Suprapubic skin (tissue), 4 donors: Measurements from ENCODE around the gene EFCAB6. TPM values are rescaled to one million over a fixed set of nuclear protein-coding genes. Genes with fewer than 3 reads are reported as not detected.

Experiments
- DNase-seq, 2 donors: peaks; one replicate each; pipeline ENCODE4 v3.0.0-alpha.2; 2019; ENCODE audit warnings: low spot score in 2 of 2
- H3K27ac ChIP-seq: fragments of 200-600 bp; sonication (generic); one replicate; pipeline ENCODE4 v1.5.1; 2019
- H3K27me3 ChIP-seq: fragments of 200-600 bp; sonication (generic); one replicate; pipeline ENCODE4 v1.5.1; 2019
- H3K36me3 ChIP-seq: fragments of 200-600 bp; sonication (generic); one replicate; pipeline ENCODE4 v1.5.1; 2019
- H3K4me1 ChIP-seq: fragments of 200-600 bp; sonication (generic); one replicate; pipeline ENCODE4 v1.5.1; 2019
- H3K4me3 ChIP-seq: fragments of 200-600 bp; sonication (generic); one replicate; pipeline ENCODE4 v1.5.1; 2019; ENCODE audit warnings: mild to moderate bottlenecking
- H3K9me3 ChIP-seq: fragments of 200-600 bp; sonication (generic); one replicate; pipeline ENCODE4 v1.5.1; 2019
- EP300 ChIP-seq: sonication (generic); formaldehyde crosslinking; IDR thresholded peaks from one replicate; pipeline ENCODE4 v1.6.1; 2017; ENCODE audit warnings: antibody characterized with exemption
- POLR2A ChIP-seq, 2 donors: fragments of 450-650 bp; IDR thresholded peaks; one replicate each; pipeline ENCODE4 v1.6.1; 2017; ENCODE audit warnings: antibody characterized with exemption in 2 of 2, mild to moderate bottlenecking in 2 of 2, moderate library complexity in 2 of 2
- POLR2AphosphoS5 ChIP-seq, 3 donors: sonication (generic); formaldehyde crosslinking; IDR thresholded peaks; one replicate each; pipeline ENCODE4 v1.6.1; 2017; ENCODE audit warnings: antibody characterized with exemption in 3 of 3
- WGBS: methylation state at CpG from one replicate; pipeline ENCODE4 v1.1.5; 2018; 5-methylcytosine and 5-hydroxymethylcytosine counted together
- total RNA-seq, 4 donors: library from RNA; depleted of rRNA; stranded (reverse); fragments of >200 nt; gene quantifications; one replicate each; pipeline ENCODE4 v1.1.0, GENCODE V29; 2016
- TF ChIP-seq, protein P1 (sequence below), 2 donors: fragments of 200-600 bp in 1 of 2; fragments of 450-650 bp in 1 of 2; sonication (generic) in 1 of 2; IDR thresholded peaks; one replicate each; pipeline ENCODE4 v1.5.1; 2016 to 2019; ENCODE audit warnings: antibody characterized with exemption in 2 of 2, mild to moderate bottlenecking in 1 of 2, moderate library complexity in 1 of 2

EFCAB6 gene
- total RNA-seq, 4 donors from 2014 or later: 1.9 to 4.9 (median 2.9) TPM

GRCh38 chr22:43737150-43737828 is 74.8 kb downstream of the EFCAB6 start:
- no peak overlapping the region for H3K4me3 ChIP-seq
- WGBS: 91% methylated on average over 4 of the region's 4 CpGs
- peaks cover 6% of the 10 kb centered on the region for H3K27me3 ChIP-seq
- H3K36me3 ChIP-seq: no peaks in the 10 kb centered on the region
- H3K4me1 ChIP-seq: peaks cover 7% of the 10 kb centered on the region
- no peak for TF ChIP-seq EP300
- no peak for TF ChIP-seq POLR2A (IDR thresholded peaks at IDR 0.05)
- no peak for TF ChIP-seq POLR2AphosphoS5 (IDR thresholded peaks at IDR 0.05)
- TF ChIP-seq, protein P1, sequence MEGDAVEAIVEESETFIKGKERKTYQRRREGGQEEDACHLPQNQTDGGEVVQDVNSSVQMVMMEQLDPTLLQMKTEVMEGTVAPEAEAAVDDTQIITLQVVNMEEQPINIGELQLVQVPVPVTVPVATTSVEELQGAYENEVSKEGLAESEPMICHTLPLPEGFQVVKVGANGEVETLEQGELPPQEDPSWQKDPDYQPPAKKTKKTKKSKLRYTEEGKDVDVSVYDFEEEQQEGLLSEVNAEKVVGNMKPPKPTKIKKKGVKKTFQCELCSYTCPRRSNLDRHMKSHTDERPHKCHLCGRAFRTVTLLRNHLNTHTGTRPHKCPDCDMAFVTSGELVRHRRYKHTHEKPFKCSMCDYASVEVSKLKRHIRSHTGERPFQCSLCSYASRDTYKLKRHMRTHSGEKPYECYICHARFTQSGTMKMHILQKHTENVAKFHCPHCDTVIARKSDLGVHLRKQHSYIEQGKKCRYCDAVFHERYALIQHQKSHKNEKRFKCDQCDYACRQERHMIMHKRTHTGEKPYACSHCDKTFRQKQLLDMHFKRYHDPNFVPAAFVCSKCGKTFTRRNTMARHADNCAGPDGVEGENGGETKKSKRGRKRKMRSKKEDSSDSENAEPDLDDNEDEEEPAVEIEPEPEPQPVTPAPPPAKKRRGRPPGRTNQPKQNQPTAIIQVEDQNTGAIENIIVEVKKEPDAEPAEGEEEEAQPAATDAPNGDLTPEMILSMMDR (IDR thresholded peaks at IDR 0.05): no peak
- DNase-seq: no peak
- no peak overlapping the region for H3K27ac ChIP-seq
- H3K9me3 ChIP-seq: no peaks in the 10 kb centered on the region

GRCh38 chr22:43736651-43737050 is 75.5 kb downstream of the EFCAB6 start:
- no peak for DNase-seq
- no peak overlapping the region for H3K27ac ChIP-seq
- peaks cover 6% of the 10 kb centered on the region for H3K27me3 ChIP-seq
- peaks cover 7% of the 10 kb centered on the region for H3K4me1 ChIP-seq
- no peaks in the 10 kb centered on the region for H3K36me3 ChIP-seq
- 94% methylated on average over 7 of the region's 7 CpGs for WGBS
- H3K9me3 ChIP-seq: no peaks in the 10 kb centered on the region
- H3K4me3 ChIP-seq: no peak overlapping the region
- TF ChIP-seq, protein P1 (IDR thresholded peaks at IDR 0.05): no peak
- TF ChIP-seq EP300 (no peak), POLR2A (IDR thresholded peaks at IDR 0.05) (no peak), POLR2AphosphoS5 (IDR thresholded peaks at IDR 0.05) (no peak)

- no peak for DNase-seq
- Histone ChIP-seq H3K4me1 (peaks cover 7% of the 10 kb centered on the region), H3K4me3 (no peak overlapping the region), H3K36me3 (no peaks in the 10 kb centered on the region), H3K9me3 (no peaks in the 10 kb centered on the region), H3K27me3 (no peaks in the 10 kb centered on the region), H3K27ac (no peak overlapping the region)
- TF ChIP-seq, protein P1 (IDR thresholded peaks at IDR 0.05): no peak
- no peak for TF ChIP-seq POLR2AphosphoS5 (IDR thresholded peaks at IDR 0.05)
- no peak for TF ChIP-seq POLR2A (IDR thresholded peaks at IDR 0.05)
- TF ChIP-seq EP300: no peak
- WGBS: 53% methylated on average over 9 of the region's 9 CpGs
These were observed 77.5 kb downstream of the EFCAB6 start for GRCh38 chr22:43734370-43735150.

- no peak for TF ChIP-seq EP300
- H3K36me3 ChIP-seq: no peaks in the 10 kb centered on the region
- WGBS: 87% methylated on average over 2 of the region's 2 CpGs
- no peak overlapping the region for H3K27ac ChIP-seq
- DNase-seq: no peak
- H3K4me3 ChIP-seq: no peak overlapping the region
- H3K4me1 ChIP-seq: peaks cover 7% of the 10 kb centered on the region
- no peaks in the 10 kb centered on the region for H3K9me3 ChIP-seq
- no peaks in the 10 kb centered on the region for H3K27me3 ChIP-seq
These were observed 79.0 kb downstream of the EFCAB6 start for GRCh38 chr22:43733138-43733537.

GRCh38 chr22:43731988-43732387 is 80.1 kb downstream of the EFCAB6 start:
- H3K9me3 ChIP-seq: no peaks in the 10 kb centered on the region
- no peak for DNase-seq
- H3K27me3 ChIP-seq: no peaks in the 10 kb centered on the region
- 66% methylated on average over 5 of the region's 5 CpGs for WGBS
- H3K36me3 ChIP-seq: no peaks in the 10 kb centered on the region
- H3K27ac ChIP-seq: no peak overlapping the region
- no peak for TF ChIP-seq POLR2AphosphoS5 (IDR thresholded peaks at IDR 0.05)
- TF ChIP-seq EP300: no peak
- TF ChIP-seq POLR2A (IDR thresholded peaks at IDR 0.05): no peak
- TF ChIP-seq, protein P1 (IDR thresholded peaks at IDR 0.05): no peak
- no peak overlapping the region for H3K4me3 ChIP-seq
- H3K4me1 ChIP-seq: peaks cover 7% of the 10 kb centered on the region
